Adrenal gland (tissue), 5 donors: ENCODE results near the gene CAGE1.

Experiments used
- POLR2A ChIP-seq, 2 donors: fragments of 450-650 bp; IDR thresholded peaks; one replicate each; pipeline ENCODE4 v1.6.1; 2017; ENCODE audit warnings: antibody characterized with exemption in 2 of 2, mild to moderate bottlenecking in 2 of 2, moderate library complexity in 1 of 2
- TF ChIP-seq, protein P1 (sequence below), 6 experiments: fragments of 450-650 bp in 4 of 6; fragments of 200-600 bp in 2 of 6; sonication (generic) in 1 of 6; IDR thresholded peaks; 1 replicate in 5 of 6; 2 replicates in 1 of 6; pipeline versions ENCODE4 v1.5.1 to v1.8.0; 2016 to 2021; ENCODE audit warnings: antibody characterized with exemption in 6 of 6, mild to moderate bottlenecking in 2 of 6, moderate library complexity in 1 of 6
- donor health status: DM: no; HTN: no; CAD: no.

DNA sequence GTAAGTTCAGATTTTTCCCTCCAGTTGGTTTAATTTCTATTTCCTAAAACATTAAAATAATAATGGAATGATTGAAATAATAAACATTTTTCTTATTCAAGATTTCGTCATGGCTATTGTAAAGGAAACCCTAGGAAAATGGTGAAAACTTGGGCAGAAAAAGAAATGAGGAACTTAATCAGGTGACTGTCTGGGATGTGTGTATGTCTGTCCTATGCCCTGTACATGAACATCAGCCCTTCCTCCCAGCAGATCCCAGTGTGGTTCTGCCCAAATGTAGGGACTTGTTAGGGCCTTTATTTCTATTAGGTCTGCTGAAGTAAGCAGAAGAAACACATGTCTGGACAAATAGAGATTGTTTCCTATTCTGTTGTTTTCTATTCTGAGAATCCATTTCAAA lies 13.2 kb upstream of the CAGE1 start:
- no peak for TF ChIP-seq POLR2A (IDR thresholded peaks at IDR 0.05)
- TF ChIP-seq, protein P1, sequence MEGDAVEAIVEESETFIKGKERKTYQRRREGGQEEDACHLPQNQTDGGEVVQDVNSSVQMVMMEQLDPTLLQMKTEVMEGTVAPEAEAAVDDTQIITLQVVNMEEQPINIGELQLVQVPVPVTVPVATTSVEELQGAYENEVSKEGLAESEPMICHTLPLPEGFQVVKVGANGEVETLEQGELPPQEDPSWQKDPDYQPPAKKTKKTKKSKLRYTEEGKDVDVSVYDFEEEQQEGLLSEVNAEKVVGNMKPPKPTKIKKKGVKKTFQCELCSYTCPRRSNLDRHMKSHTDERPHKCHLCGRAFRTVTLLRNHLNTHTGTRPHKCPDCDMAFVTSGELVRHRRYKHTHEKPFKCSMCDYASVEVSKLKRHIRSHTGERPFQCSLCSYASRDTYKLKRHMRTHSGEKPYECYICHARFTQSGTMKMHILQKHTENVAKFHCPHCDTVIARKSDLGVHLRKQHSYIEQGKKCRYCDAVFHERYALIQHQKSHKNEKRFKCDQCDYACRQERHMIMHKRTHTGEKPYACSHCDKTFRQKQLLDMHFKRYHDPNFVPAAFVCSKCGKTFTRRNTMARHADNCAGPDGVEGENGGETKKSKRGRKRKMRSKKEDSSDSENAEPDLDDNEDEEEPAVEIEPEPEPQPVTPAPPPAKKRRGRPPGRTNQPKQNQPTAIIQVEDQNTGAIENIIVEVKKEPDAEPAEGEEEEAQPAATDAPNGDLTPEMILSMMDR (IDR thresholded peaks at IDR 0.05): no peak
